HCT116 (cell line): ENCODE results near the gene STK32C. TPM values are rescaled to one million over a fixed set of nuclear protein-coding genes. Genes with fewer than 3 reads are reported as not detected.

Source experiments
- ATAC-seq: fragments of 200-7000 bp; cut with Tn5 transposase; 2 replicates; pipeline ENCODE4 v1.9.1; 2020; ENCODE audit warnings: mild to moderate bottlenecking, moderate library complexity
- BruUV-seq: library from RNA; stranded (reverse); fragments of 400-500 nt; replicated peaks from 2 replicates; lab custom pipeline; 2021; lab: Mats Ljungman, UMichigan
- CTCF ChIA-PET: fragments of 300-600 bp; sonication (Branson Sonifier 250); formaldehyde crosslinking; loops from one replicate; lab custom pipeline; 2021; ENCODE audit warnings: antibody characterized with exemption; lab: Charles Lee
- POLR2A ChIA-PET: fragments of 300-600, 350-600 bp; sonication (Branson Sonifier 250); formaldehyde crosslinking; loops from one replicate; lab custom pipeline; 2021; ENCODE audit warnings: antibody characterized with exemption; lab: Charles Lee
- RAD21 ChIA-PET, 2 experiments: fragments of 300-600 bp; sonication (Branson Sonifier 250); formaldehyde crosslinking; loops; one replicate each; lab custom pipeline; 2023; ENCODE audit warnings: low total read pairs in 2 of 2; ENCODE audit not compliant: uncharacterized antibody in 2 of 2, unreplicated experiment in 2 of 2, low non-redundant PET in 1 of 2; lab: Charles Lee
- DNase-seq: peaks from one replicate; pipeline ENCODE4 v3.0.0-alpha.2; 2010; ENCODE audit warnings: low read depth, low spot score
- H2AFZ ChIP-seq: fragments of 200-600 bp; shearing (Covaris generic), sonication (generic); 2 replicates; pipeline ENCODE4 v1.6.1; 2017; ENCODE audit warnings: low read depth, mixed run types, mixed read lengths, antibody characterized with exemption, low read length; ENCODE audit not compliant: poor library complexity, severe bottlenecking
- H3K27ac ChIP-seq: 2 replicates; pipeline ENCODE4 v1.5.1; 2012; ENCODE audit warnings: low read depth, low read length
- H3K27me3 ChIP-seq: fragments of 200-600 bp; sonication (generic); 2 replicates; pipeline ENCODE4 v1.6.1; 2016; ENCODE audit warnings: mixed run types, low read length, mixed read lengths; ENCODE audit not compliant: insufficient read depth
- H3K36me3 ChIP-seq, 2 experiments: fragments of 200-500 bp in 1 of 2; fragments of 200-600 bp in 1 of 2; sonication (Bioruptor generic) in 1 of 2; sonication (generic) in 1 of 2; 2 replicates each; pipeline versions ENCODE4 v1.5.1 to v1.6.1; 2014 to 2016; ENCODE audit warnings: low read length in 2 of 2, inconsistent platforms in 1 of 2, mixed read lengths in 1 of 2, mixed run types in 1 of 2; ENCODE audit not compliant: insufficient read depth in 2 of 2, control insufficient read depth in 1 of 2
- H3K4me1 ChIP-seq, 2 experiments: fragments of 200-600 bp in 1 of 2; sonication (generic) in 1 of 2; 2 replicates each; pipeline versions ENCODE4 v1.5.1 to v1.6.1; 2012 to 2017; ENCODE audit warnings: low read length in 2 of 2, inconsistent platforms in 1 of 2, mild to moderate bottlenecking in 1 of 2, mixed read lengths in 1 of 2, mixed run types in 1 of 2, moderate library complexity in 1 of 2; ENCODE audit not compliant: insufficient read depth in 2 of 2, control insufficient read depth in 1 of 2
- H3K4me2 ChIP-seq: fragments of 200-600 bp; sonication (generic); 2 replicates; pipeline ENCODE4 v1.6.1; 2017; ENCODE audit warnings: mixed run types, low read length, mixed read lengths
- H3K4me3 ChIP-seq, 2 experiments: fragments of 200-600 bp in 1 of 2; sonication (generic) in 1 of 2; replicated peaks in 1 of 2; 2 replicates each; pipeline ENCODE4 v1.5.1; 2011 to 2016; ENCODE audit warnings: low read length in 2 of 2, control low read depth in 1 of 2, low read depth in 1 of 2, mild to moderate bottlenecking in 1 of 2, mixed read lengths in 1 of 2, mixed run types in 1 of 2
- H3K79me2 ChIP-seq: fragments of 200-600 bp; sonication (generic); 2 replicates; pipeline ENCODE4 v1.6.1; 2017; ENCODE audit warnings: mild to moderate bottlenecking, mixed run types, low read length, moderate library complexity, mixed read lengths; ENCODE audit not compliant: insufficient read depth
- H3K9ac ChIP-seq: fragments of 200-600 bp; sonication (generic); 2 replicates; pipeline ENCODE4 v1.6.1; 2016; ENCODE audit warnings: low read length, mixed read lengths
- H3K9me2 ChIP-seq: fragments of 200-600 bp; sonication (generic), shearing (Covaris generic); 2 replicates; pipeline ENCODE4 v1.6.1; 2017; ENCODE audit warnings: mixed run types, mild to moderate bottlenecking, moderate library complexity; ENCODE audit not compliant: insufficient read depth
- H3K9me3 ChIP-seq, 2 experiments: fragments of 200-500 bp in 1 of 2; fragments of 200-600 bp in 1 of 2; sonication (Bioruptor generic) in 1 of 2; sonication (generic) in 1 of 2; 2 replicates each; pipeline ENCODE4 v1.6.1; 2014 to 2017; ENCODE audit warnings: low read length in 2 of 2, mixed read lengths in 2 of 2, inconsistent platforms in 1 of 2, low read depth in 1 of 2, mild to moderate bottlenecking in 1 of 2, mixed run types in 1 of 2, moderate library complexity in 1 of 2; ENCODE audit not compliant: control insufficient read depth in 1 of 2, insufficient read depth in 1 of 2
- H4K20me1 ChIP-seq: fragments of 200-600 bp; sonication (generic), shearing (Covaris generic); 2 replicates; pipeline ENCODE4 v1.6.1; 2017; ENCODE audit warnings: mixed run types, mild to moderate bottlenecking, moderate library complexity; ENCODE audit not compliant: insufficient read depth
- CEBPB ChIP-seq: IDR thresholded peaks from 2 replicates; pipeline ENCODE4 v1.6.1; 2012; ENCODE audit warnings: low read depth
- ELF1 ChIP-seq: IDR thresholded peaks from 2 replicates; pipeline ENCODE4 v1.6.1; 2012; ENCODE audit warnings: low read depth, borderline replicate concordance
- EZH2 ChIP-seq: fragments of 200-600 bp; sonication (generic); IDR thresholded peaks from 2 replicates; pipeline ENCODE4 v1.6.1; 2017; ENCODE audit warnings: antibody characterized with exemption, mixed run types
- EZH2phosphoT487 ChIP-seq: fragments of 200-600 bp; IDR thresholded peaks from 2 replicates; pipeline ENCODE4 v1.6.1; 2018; ENCODE audit warnings: antibody characterized with exemption, borderline replicate concordance
- JUND ChIP-seq: IDR thresholded peaks from 2 replicates; pipeline ENCODE4 v1.6.1; 2012
- TCF7L2 ChIP-seq: IDR thresholded peaks from 2 replicates; pipeline ENCODE4 v1.7.0; 2011; ENCODE audit warnings: borderline replicate concordance, inconsistent platforms; ENCODE audit not compliant: insufficient read depth, insufficient read length; ENCODE audit errors: extremely low read depth
- ZFX ChIP-seq: fragments of 450-650 bp; IDR thresholded peaks from 2 replicates; pipeline ENCODE4 v1.6.1; 2017
- intact Hi-C: fragments of 100-400 bp; cut with micrococcal nuclease; formaldehyde crosslinking; loops from 2 replicates; pipeline ENCODE4 v1.10.0; 2022
- total RNA-seq: library from RNA; stranded (reverse); gene quantifications from one replicate; pipeline ENCODE4 v1.2.1, GENCODE V29; 2021; ENCODE audit not compliant: unreplicated experiment
- TF ChIP-seq, protein P1 (sequence below): IDR thresholded peaks from 2 replicates; pipeline ENCODE4 v1.6.1; 2011; ENCODE audit warnings: mild to moderate bottlenecking, low read length, moderate library complexity; ENCODE audit not compliant: insufficient replicate concordance; ENCODE audit errors: extremely low read depth
- TF ChIP-seq, protein P2 (sequence below): IDR thresholded peaks from 2 replicates; pipeline ENCODE4 v1.6.1; 2012; ENCODE audit warnings: low read depth
- TF ChIP-seq, protein P3 (sequence below): IDR thresholded peaks from 2 replicates; pipeline ENCODE4 v1.6.1; 2012

The STK32C gene
- total RNA-seq, 1 experiment from 2014 or later, result 29.7 TPM

DNA sequence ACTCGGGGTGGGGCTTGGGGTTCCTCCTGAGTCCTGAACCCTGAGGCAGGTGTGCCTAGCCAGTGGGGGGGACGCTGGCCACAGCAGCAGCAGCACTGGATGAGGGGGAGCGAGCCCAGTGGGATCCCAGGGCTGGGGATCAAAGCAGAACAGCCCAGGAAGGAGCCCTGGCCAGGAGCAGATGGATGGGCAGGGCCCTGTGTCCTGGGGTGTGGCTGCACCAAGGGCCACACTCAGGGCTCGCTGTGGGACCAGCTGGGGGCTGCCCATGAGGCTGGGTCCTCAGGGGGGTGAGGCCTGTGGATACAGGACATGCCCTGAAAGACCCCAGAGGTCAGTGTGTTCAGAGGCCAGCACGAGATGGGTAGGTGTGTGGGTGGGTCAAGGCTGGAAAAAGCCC lies 50.9 kb downstream of the STK32C start:
- Histone ChIP-seq H4K20me1 (no peaks in the 10 kb centered on the region), H3K36me3 (no peaks in the 10 kb centered on the region), H3K4me2 (no peak overlapping the region), H3K9me3 (no peaks in the 10 kb centered on the region), H3K9me2 (no peaks in the 10 kb centered on the region), H3K4me3 (no peak overlapping the region), H3K79me2 (no peaks in the 10 kb centered on the region), H3K27me3 (no peaks in the 10 kb centered on the region), H3K4me1 (no peaks in the 10 kb centered on the region; a peak in 1 of 4 replicates), H2AFZ (no peak overlapping the region), H3K9ac (no peak overlapping the region), H3K27ac (no peak overlapping the region)
- ChIA-PET POLR2A (no interaction called here), RAD21 (no interaction called here), CTCF (no interaction called here)
- no peak for TF ChIP-seq ELF1
- TF ChIP-seq, protein P1, sequence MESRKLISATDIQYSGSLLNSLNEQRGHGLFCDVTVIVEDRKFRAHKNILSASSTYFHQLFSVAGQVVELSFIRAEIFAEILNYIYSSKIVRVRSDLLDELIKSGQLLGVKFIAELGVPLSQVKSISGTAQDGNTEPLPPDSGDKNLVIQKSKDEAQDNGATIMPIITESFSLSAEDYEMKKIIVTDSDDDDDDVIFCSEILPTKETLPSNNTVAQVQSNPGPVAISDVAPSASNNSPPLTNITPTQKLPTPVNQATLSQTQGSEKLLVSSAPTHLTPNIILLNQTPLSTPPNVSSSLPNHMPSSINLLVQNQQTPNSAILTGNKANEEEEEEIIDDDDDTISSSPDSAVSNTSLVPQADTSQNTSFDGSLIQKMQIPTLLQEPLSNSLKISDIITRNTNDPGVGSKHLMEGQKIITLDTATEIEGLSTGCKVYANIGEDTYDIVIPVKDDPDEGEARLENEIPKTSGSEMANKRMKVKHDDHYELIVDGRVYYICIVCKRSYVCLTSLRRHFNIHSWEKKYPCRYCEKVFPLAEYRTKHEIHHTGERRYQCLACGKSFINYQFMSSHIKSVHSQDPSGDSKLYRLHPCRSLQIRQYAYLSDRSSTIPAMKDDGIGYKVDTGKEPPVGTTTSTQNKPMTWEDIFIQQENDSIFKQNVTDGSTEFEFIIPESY, result no peak
- TF ChIP-seq EZH2phosphoT487, result no peak
- no peak for TF ChIP-seq ZFX
- no peak for TF ChIP-seq TCF7L2
- intact Hi-C loops, result no loop called here
- no peak for DNase-seq
- BruUV-seq, result no TSS peak
- no peak for ATAC-seq

DNA sequence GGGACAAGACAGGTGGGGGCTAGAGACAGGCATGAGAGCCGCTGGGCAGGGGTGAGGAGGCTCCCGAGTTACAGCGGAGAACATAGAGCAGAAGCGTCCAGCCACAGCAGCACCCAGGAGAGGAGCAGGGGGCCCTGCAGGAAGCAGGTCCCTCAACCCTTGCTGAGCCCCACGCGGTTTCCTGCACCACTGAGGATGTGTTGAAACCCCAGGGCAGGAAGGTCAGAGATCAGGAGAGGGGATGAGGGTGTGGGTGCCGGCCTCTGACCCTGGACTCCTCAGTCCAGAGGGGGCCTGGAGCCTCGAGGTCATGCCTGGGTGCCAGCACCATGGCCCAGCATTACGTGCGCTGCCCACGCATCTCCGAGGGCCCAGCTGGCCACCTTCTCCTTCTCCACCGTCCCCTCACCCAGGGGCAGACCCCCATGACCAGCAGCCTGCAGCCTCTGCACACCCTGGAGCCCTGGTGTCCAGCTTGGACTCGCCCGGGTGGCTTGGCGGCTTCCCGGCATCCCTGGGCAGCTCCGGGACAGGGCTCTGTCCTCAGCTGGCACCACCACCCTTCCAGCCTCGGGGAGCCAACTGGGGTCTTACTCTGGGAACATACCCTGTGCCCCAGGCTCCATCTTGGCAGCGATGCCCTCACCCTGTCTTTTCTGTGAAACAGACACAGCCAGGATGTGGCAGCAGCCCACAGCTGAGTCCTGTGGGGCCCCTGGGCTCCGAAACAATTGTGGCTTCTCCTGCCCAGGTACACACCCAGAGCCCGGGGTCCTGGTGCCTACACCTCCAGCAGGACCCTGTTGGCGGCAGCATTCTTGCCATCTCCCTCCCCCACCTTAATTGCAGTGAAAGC lies 52.0 kb downstream of the STK32C start:
- ChIA-PET CTCF (no interaction called here), POLR2A (no interaction called here), RAD21 (no interaction called here)
- intact Hi-C loops, result no loop called here
- H3K36me3 ChIP-seq, result no peaks in the 10 kb centered on the region
- H2AFZ ChIP-seq, result no peak overlapping the region
- BruUV-seq, result no TSS peak
- H3K27me3 ChIP-seq, result no peaks in the 10 kb centered on the region
- no peak overlapping the region for H3K4me2 ChIP-seq
- H3K4me3 ChIP-seq, result no peak overlapping the region
- no peaks in the 10 kb centered on the region; a peak in 1 of 4 replicates for H3K4me1 ChIP-seq
- H3K9ac ChIP-seq, result no peak overlapping the region
- no peak overlapping the region for H3K27ac ChIP-seq
- no peaks in the 10 kb centered on the region for H3K79me2 ChIP-seq
- H3K9me2 ChIP-seq, result no peaks in the 10 kb centered on the region
- ATAC-seq (no peak), DNase-seq (no peak)
- H3K9me3 ChIP-seq, result no peaks in the 10 kb centered on the region
- H4K20me1 ChIP-seq, result no peaks in the 10 kb centered on the region
- TF ChIP-seq EZH2phosphoT487 (no peak), JUND (no peak), CEBPB (no peak), EZH2 (no peak)
- TF ChIP-seq, protein P2, sequence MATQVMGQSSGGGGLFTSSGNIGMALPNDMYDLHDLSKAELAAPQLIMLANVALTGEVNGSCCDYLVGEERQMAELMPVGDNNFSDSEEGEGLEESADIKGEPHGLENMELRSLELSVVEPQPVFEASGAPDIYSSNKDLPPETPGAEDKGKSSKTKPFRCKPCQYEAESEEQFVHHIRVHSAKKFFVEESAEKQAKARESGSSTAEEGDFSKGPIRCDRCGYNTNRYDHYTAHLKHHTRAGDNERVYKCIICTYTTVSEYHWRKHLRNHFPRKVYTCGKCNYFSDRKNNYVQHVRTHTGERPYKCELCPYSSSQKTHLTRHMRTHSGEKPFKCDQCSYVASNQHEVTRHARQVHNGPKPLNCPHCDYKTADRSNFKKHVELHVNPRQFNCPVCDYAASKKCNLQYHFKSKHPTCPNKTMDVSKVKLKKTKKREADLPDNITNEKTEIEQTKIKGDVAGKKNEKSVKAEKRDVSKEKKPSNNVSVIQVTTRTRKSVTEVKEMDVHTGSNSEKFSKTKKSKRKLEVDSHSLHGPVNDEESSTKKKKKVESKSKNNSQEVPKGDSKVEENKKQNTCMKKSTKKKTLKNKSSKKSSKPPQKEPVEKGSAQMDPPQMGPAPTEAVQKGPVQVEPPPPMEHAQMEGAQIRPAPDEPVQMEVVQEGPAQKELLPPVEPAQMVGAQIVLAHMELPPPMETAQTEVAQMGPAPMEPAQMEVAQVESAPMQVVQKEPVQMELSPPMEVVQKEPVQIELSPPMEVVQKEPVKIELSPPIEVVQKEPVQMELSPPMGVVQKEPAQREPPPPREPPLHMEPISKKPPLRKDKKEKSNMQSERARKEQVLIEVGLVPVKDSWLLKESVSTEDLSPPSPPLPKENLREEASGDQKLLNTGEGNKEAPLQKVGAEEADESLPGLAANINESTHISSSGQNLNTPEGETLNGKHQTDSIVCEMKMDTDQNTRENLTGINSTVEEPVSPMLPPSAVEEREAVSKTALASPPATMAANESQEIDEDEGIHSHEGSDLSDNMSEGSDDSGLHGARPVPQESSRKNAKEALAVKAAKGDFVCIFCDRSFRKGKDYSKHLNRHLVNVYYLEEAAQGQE, result no peak
- TF ChIP-seq, protein P3, sequence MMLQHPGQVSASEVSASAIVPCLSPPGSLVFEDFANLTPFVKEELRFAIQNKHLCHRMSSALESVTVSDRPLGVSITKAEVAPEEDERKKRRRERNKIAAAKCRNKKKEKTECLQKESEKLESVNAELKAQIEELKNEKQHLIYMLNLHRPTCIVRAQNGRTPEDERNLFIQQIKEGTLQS, result no peak
